GM12865 (cell line): ENCODE data around the gene SOX6.
"Not testable (repeated sequence)": the region's sequence is repeated elsewhere in the genome, so short reads cannot be mapped to it uniquely, and the experiment has no call there.

Source experiments
- DNase-seq: peaks from one replicate; pipeline ENCODE4 v3.0.0; 2010; ENCODE audit warnings: low read depth
- H3K4me3 ChIP-seq: 2 replicates; pipeline ENCODE4 v1.5.1; 2011; ENCODE audit warnings: mild to moderate bottlenecking, low read depth, low read length, control low read depth
- TF ChIP-seq, protein P1 (sequence below): IDR thresholded peaks from 2 replicates; pipeline ENCODE4 v1.5.1; 2011; ENCODE audit warnings: low read length, control low read depth, low read depth, inconsistent platforms; ENCODE audit not compliant: insufficient read depth; ENCODE audit errors: missing control alignments

Gene SOX6

DNA sequence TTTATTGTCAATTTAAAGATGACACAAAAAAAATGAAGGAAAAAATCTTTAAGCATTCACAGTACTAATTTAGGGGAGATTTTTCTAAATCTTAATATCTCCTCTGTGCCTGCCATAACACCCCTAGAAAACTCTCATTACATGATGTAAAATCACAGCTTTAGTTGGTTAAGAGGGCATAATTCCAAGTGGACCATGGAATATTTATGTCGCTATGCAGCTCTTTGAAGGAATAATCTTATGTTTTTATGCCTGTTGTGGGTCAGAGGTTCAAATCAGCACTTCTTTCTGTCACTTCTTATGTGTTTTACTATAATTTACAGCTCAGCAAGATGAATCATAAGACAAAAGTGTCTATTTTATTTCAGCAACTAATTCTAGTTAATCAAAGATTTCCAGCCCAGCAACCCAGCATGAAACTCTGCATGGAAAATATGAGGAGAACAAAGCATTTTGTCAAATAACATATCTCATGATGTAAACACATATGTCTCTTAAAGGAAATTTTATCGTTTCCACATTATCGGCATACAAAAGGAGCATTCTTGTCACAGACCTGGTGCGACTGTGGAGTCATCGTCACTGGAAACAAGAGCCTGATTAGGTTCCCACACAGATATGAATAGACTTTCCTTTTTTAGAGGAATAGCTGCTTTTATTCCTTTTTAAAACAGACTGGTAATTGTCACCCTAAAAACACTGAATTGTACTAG, 274.8 kb downstream of the SOX6 start:
- no peak overlapping the region for H3K4me3 ChIP-seq
- DNase-seq = no peak
- TF ChIP-seq, protein P1, sequence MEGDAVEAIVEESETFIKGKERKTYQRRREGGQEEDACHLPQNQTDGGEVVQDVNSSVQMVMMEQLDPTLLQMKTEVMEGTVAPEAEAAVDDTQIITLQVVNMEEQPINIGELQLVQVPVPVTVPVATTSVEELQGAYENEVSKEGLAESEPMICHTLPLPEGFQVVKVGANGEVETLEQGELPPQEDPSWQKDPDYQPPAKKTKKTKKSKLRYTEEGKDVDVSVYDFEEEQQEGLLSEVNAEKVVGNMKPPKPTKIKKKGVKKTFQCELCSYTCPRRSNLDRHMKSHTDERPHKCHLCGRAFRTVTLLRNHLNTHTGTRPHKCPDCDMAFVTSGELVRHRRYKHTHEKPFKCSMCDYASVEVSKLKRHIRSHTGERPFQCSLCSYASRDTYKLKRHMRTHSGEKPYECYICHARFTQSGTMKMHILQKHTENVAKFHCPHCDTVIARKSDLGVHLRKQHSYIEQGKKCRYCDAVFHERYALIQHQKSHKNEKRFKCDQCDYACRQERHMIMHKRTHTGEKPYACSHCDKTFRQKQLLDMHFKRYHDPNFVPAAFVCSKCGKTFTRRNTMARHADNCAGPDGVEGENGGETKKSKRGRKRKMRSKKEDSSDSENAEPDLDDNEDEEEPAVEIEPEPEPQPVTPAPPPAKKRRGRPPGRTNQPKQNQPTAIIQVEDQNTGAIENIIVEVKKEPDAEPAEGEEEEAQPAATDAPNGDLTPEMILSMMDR = no peak

DNA sequence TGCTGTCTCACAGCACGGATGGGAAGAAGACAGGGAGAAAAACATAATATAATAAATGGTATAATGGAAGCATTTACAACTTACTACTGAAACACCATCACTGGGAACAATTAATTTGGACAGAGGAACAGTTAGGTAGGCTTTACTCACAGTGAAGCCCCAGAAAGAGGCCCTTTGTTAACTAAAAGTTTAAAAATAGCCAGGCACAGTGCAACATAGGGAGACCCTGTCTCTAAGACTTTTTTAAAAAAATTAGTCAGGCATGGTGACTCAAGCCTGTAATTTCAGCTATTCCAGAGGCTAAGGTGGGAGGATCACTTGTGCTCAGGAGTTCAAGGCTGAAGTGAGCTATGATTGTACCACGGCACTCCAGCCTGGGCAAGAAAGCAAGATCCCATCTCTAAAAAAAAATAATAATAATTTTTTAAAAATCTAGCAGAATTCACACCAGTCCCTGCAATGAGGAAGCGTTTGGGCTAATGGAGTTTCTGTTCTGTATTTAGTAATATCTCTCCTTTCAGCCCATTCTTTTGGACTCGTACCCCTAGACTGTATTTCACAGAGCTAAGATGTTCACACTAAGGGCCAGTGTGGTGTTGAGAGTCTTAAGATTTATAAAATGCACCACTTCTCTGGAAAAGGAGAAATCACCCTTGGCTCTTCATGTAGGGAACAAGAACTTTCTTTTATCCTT, 275.5 kb downstream of the SOX6 start:
- no peak for DNase-seq
- TF ChIP-seq, protein P1 = no peak
- no peak overlapping the region for H3K4me3 ChIP-seq

DNA sequence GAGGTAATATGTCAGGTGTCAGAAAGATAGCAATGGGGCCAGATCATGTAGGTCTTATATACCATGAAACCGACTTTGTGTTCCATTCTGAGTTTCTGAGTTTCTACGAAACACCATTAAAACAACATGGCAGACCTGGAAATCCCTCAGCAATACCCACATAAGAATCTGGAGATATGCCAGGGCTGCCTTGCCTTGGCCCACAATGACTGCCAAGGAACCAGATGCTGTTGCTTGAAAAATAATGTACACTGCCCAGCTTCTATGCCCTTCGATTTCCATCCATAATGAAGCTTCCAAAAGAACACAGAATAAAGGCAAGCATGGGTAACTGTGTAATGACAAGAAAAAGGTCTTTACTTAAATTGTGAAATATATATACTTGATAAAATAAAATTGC, 277.4 kb downstream of the SOX6 start:
- TF ChIP-seq, protein P1 = no peak
- no peak for DNase-seq
- H3K4me3 ChIP-seq = no peak overlapping the region

DNA sequence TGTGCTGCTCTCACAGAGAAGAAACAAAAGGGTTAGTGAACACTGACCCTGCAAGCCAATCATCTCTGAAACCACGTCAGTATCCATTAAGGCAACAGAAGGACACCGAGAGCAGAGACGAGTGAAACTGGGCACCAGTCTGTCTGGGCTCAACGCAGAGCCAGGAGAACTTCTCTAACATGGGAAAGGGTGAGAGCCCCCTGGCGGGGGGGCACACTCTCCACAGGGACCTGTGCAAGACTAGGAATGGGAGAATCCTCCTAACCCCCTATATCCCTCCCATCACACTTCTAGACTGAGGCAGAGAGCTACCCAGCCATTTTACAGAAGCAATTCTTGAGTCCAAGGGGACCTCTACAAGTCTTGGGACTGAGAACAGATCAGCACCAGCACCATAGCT, 285.8 kb downstream of the SOX6 start:
- TF ChIP-seq, protein P1 = no peak
- no peak for DNase-seq
- H3K4me3 ChIP-seq = no peak overlapping the region

DNA sequence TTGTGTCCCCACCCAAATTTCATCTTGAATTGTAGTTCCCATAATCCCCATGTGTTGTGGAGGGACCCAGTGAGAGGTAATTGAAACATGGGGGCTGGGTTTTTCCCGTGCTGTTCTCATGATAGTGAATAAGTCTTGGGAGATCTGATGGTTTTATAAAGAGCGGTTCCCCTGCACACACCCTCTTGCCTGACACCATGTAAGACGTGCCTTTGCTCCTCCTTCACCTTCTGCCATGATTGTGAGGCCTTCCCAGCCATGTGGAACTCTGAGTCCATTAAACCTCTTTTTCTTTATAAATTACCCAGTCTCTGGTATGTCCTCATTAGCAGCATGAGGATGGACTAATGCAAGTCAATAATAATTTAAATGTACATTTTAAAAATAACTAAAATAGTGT, 289.1 kb downstream of the SOX6 start:
- not testable (repeated sequence) for DNase-seq, H3K4me3 ChIP-seq

DNA sequence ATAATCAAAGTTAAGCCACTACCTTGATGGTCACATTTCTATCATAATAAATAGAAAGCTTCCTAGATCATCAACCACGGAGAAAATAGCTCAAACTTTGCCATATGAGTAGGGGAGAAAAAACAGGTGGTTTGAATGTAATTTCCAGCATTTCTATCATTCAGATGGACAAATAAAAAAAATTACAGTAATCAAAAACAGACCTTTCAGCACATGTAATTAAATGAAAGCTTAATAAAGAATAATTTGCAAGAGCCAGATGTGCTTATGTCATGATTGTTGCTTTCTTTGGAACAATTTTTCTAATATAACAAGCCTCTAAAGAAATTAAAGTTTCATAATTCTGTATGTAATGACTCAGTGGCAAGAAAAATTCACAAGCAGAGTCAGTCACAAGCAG, 297.0 kb downstream of the SOX6 start:
- H3K4me3 ChIP-seq = no peak overlapping the region
- no peak for DNase-seq
- TF ChIP-seq, protein P1 = no peak

DNA sequence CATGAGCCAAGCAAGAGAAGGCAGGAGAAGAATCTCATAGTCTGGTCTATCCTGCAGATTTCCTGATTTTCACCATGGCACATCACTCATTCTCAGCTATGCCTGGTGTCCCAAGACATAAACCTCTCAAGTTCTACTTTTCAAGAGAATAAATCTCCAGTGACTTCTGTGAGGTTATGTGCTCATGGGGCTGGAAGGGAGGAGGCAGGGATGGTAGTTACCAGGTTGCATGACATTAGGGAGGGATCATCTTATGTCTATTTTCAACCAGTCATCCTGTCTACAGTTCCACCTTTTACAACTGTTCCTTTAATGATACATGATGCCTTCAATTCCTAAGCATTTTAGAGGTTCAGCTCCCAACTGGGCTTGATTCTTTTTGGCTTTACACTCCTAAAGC, 297.7 kb downstream of the SOX6 start:
- DNase-seq = no peak
- no peak overlapping the region for H3K4me3 ChIP-seq
- TF ChIP-seq, protein P1 = no peak
